LNCAP (cell line): ENCODE results near the gene C17orf78.

Experiments used
- TF ChIP-seq, protein P1 (sequence below): fragments of 450-650 bp; IDR thresholded peaks from 2 replicates; pipeline ENCODE4 v1.5.1; 2017; ENCODE audit warnings: mild to moderate bottlenecking

C17orf78 gene

DNA sequence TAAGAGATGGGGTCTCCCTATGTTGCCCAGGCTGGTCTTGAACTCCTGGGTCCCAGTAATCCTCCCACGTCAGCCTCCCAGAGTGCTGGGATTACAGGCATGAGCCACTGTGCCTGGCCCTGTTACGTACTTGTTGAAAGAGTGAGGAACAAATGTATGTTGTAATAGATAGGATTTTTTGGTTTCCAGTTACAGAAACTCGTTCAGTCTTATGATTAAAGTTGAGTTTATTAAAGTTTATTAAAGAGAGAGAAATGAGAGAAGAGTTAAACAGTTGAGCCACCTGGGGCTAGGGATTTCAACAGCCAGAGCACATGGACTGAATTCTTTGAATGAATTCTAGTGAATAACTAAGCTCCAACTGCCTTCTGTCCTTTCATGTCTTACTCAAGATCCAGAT, 34.6 kb downstream of the C17orf78 start:
- TF ChIP-seq, protein P1, sequence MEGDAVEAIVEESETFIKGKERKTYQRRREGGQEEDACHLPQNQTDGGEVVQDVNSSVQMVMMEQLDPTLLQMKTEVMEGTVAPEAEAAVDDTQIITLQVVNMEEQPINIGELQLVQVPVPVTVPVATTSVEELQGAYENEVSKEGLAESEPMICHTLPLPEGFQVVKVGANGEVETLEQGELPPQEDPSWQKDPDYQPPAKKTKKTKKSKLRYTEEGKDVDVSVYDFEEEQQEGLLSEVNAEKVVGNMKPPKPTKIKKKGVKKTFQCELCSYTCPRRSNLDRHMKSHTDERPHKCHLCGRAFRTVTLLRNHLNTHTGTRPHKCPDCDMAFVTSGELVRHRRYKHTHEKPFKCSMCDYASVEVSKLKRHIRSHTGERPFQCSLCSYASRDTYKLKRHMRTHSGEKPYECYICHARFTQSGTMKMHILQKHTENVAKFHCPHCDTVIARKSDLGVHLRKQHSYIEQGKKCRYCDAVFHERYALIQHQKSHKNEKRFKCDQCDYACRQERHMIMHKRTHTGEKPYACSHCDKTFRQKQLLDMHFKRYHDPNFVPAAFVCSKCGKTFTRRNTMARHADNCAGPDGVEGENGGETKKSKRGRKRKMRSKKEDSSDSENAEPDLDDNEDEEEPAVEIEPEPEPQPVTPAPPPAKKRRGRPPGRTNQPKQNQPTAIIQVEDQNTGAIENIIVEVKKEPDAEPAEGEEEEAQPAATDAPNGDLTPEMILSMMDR = no peak

GRCh38 chr17:37413875-37414519, 38.2 kb downstream of the C17orf78 start:
- TF ChIP-seq, protein P1 = peak; percentile 44; the same call in 1 of the 2 replicates

DNA sequence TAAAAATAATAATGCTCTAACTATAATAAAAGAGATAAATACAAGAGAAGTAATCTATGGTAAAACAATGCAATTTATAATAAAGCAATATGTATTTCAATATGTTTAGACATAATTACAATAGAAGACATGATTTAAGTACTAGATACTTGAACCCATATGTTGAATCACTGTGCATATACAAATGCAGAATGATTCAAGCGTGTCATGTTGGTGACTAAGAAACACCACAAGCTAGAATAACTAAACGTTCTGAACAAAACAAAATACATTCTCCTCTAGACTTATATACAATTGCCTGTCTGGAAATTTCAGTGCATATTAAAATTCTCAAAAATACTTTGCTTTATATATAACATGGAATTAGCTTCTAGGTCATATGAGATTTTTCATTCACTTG, 42.1 kb downstream of the C17orf78 start:
- TF ChIP-seq, protein P1 = no peak

- TF ChIP-seq, protein P1 = no peak
Measured at GRCh38 chr17:37422971-37423625, 47.3 kb downstream of the C17orf78 start.

GRCh38 chr17:37425268-37425667, 49.5 kb downstream of the C17orf78 start:
- TF ChIP-seq, protein P1 = no peak

DNA sequence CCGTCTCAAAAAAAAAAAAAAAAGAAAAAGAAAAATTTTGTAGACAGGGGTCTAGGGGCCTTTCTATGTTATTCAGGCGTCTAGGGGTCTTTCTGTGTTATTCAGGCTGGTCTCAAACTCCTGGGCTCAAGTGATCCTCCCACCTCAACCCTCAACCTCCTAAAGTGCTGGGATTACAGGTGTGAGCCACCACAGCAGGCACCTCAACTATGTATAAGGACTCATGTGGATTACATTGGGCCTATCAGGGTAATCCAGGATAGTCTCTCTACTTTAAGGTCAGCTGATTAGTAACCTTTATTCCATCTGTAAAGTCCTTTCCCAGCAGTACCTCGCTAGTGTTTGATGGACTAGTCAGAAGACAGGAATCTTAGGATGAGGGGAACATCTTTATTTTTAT, 53.3 kb downstream of the C17orf78 start:
- TF ChIP-seq, protein P1 = no peak

GRCh38 chr17:37429453-37429852, 53.7 kb downstream of the C17orf78 start:
- TF ChIP-seq, protein P1 = no peak
